Coronary artery (tissue), 2 donors: Measurements from ENCODE around the gene NHERF1.

Experiments
- DNase-seq: peaks from one replicate; pipeline ENCODE4 v3.0.0-alpha.2; 2017; ENCODE audit warnings: low spot score
- H3K27ac ChIP-seq, 2 donors: fragments of 200-600 bp; sonication (generic); one replicate each; pipeline ENCODE4 v1.5.1; 2016 to 2019
- H3K4me3 ChIP-seq: fragments of 200-600 bp; sonication (generic); 2 replicates; pipeline ENCODE4 v1.5.1; 2016; ENCODE audit warnings: mild to moderate bottlenecking, moderate library complexity
- TF ChIP-seq, protein P1 (sequence below): fragments of 200-600 bp; sonication (generic); IDR thresholded peaks from one replicate; pipeline ENCODE4 v1.5.1; 2019; ENCODE audit warnings: antibody characterized with exemption

NHERF1 gene

DNA sequence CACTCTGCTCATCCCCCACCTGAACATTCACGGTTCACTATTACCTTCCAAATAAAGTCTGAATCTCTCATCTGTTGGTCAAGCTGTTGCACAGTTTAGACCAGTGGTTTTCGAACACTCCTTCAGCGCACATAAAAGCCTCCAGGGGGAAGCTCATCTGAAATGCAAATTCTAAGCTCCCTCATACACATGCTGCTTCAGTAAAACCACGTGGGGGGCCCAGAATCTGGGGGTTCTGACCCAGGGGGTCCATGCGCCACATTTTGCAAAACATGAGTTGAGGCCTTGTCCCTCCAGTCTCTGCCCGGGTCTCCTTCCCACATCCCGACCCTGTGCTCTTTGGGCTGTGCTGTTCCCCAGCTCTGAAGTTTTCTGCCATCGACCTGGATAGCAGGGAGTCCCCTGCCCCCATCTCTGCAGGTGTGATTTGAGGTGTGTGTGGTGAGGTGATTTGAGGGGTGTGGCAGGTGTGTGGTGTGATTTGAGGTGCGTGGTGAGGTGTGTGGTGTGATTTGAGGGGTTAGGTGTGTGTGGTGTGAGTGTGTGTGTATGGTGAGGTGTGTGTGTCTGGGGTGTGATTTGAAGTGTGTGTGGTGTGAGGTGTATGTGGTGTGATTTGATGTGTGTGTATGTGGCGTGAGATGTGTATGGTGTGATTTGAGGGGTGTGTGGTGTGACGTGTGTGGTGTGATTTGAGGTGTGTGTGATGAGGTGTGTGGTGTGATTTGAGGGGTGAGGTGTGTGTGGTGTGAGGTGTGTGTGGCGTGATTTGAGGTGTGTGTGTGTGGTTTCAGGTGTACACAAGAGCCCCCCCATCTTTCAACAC is 16.2 kb upstream of the NHERF1 start:
- Histone ChIP-seq H3K27ac (no peak overlapping the region), H3K4me3 (no peak overlapping the region)
- DNase-seq: no peak
- TF ChIP-seq, protein P1, sequence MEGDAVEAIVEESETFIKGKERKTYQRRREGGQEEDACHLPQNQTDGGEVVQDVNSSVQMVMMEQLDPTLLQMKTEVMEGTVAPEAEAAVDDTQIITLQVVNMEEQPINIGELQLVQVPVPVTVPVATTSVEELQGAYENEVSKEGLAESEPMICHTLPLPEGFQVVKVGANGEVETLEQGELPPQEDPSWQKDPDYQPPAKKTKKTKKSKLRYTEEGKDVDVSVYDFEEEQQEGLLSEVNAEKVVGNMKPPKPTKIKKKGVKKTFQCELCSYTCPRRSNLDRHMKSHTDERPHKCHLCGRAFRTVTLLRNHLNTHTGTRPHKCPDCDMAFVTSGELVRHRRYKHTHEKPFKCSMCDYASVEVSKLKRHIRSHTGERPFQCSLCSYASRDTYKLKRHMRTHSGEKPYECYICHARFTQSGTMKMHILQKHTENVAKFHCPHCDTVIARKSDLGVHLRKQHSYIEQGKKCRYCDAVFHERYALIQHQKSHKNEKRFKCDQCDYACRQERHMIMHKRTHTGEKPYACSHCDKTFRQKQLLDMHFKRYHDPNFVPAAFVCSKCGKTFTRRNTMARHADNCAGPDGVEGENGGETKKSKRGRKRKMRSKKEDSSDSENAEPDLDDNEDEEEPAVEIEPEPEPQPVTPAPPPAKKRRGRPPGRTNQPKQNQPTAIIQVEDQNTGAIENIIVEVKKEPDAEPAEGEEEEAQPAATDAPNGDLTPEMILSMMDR: no peak

DNA sequence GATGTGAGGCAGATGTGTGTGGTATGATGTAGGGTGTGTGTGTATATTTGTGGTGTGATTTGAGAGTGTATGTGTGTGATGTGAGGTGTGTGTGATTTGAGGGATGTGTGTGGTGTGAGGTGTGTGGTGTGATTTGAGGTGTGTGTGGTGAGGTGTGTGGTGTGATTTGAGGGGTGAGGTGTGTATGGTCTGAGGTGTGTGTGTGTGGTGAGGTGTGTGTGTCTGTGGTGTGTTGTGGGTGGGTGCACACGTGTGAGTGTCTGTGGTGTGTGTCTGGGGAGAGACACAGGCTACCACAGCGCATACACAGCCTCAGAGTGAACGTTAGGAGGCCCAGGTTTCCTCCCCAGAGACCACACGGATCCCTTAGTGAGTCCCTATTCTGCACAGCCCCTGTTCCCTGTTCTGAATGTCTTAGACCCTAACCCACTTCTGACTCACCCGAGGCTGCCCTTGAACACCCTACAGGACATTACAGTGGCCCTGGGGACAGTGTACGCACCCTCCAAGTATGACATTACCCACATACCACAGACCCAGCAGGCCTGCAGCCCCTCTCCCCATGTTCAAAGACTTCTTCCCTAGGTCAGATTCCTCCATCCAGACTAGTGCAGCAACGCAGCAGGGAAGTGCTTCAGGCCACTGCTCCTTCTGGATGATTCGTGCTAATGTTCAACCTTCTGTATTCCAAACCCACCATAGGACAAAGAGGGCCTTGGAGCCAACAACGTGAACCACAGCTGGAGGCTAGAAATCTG is 14.9 kb upstream of the NHERF1 start:
- TF ChIP-seq, protein P1: no peak
- no peak overlapping the region for H3K27ac ChIP-seq
- DNase-seq: no peak

DNA sequence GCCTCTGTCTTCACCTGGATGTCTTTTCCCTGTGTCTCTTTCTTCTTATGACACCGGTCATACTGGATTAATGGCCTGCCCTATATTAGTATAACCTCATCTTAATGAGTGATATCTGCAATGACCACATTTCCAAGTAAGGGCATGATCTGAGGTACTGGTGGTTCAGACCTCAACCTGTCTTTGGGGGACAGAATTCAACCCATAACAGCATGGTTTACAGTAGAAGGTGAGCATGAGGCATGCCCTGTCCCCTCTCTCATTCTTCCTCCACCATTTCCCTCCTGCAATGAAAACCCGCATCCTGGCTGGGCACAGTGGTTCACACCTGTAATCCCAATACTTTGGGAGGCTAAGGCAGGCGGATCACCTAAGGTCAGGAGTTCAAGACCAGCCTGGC is 14.2 kb upstream of the NHERF1 start:
- TF ChIP-seq, protein P1: no peak

More for the DNA sequence above, 14.9 kb upstream of the NHERF1 start:
- H3K4me3 ChIP-seq: no peak overlapping the region

DNA sequence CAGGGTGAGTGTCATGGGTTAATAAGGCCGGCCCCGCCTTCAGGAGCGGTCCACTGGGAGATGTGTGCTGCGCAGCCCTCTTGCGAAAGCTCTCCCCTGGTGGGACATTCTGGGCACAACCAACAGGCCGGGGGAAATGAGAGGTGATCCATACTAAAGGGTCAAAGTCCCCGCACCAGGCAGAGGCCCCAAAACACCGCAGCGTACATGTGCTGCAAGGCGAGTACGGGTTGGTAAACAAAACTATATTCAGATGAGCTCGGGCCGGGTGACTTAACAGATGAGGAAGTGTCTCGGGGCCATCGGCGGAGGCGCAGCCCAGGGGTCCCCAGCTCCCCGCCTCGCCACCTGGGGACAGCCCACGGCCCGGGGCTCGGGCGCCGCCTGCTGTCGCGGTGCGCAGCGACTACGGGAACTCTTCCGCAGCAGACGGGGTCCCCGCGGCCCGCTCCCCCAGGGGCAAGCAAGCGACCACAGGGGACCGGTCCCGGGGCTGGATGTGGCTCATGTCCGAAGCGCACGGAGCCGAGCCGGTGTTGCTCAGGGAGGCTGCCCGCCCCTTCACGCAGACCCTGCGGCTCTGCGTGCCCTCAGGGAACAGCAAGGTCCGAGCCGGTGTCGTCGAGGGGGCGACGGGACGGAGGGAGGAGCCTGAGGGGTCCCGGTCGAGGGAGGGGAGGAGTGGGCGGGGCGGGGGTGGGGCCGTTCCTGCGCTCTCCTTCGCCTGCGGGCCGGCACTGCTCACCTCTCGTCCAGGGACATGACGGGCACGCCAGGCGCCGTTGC is 11.7 kb upstream of the NHERF1 start, which contains the start of gene RAB37:
TSS of gene RAB37 (plus strand) at position 744 of the 786 bp plus-strand sequence. CDS start at position 761, 17 bp downstream.
- H3K27ac ChIP-seq: no peak within 1 kb of the TSS
- no peak for DNase-seq
- TF ChIP-seq, protein P1: no peak
- H3K4me3 ChIP-seq: peak within 1 kb of the TSS; percentile 64

More for the DNA sequence above, 14.2 kb upstream of the NHERF1 start:
- no peak overlapping the region for H3K27ac ChIP-seq
- DNase-seq: no peak
- no peak overlapping the region for H3K4me3 ChIP-seq

DNA sequence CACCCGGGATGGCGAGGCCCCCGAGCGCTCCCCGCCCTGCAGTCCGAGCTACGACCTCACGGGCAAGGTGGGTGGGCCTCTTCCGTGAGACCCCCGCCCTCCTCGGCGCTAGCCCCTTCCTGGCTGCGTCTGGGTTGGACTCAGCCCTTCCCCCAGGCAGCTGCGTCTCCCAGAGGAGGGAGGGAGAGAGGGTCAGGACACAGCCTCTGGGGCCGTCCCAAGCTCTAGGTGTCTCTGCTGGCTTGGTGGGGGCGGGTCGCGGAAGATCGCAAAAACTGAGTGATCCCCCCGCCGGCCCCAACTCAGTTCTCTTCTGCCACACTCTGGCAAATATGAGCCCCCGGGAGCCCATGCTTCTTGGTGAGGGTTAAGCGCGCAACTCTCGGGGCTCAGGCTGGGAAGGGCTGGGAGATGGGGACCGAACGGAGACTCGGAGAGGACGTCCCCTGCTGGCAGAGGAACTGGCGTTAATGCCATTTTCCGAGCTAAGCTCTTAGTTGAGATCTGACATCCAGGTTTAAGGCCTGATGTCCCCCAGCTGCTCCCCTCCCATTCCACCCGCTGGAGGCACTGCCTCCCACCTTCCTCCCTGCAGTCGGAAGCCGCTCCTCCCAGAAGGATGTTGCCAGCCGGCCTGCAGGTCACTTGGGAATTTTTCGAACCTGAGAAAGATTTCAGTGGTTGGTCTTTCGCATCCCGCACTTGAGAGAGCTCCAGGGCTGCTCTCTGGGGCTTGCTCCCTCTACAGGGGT is 11.0 kb upstream of the NHERF1 start:
- no peak for DNase-seq
- TF ChIP-seq, protein P1: no peak
- Histone ChIP-seq H3K27ac (no peak overlapping the region), H3K4me3 (peak overlapping the region; percentile 64)
